GM21515 (cell line): ENCODE results near the gene CDC34.
A peak's percentile ranks its signal among the peaks of the same experiment; 100 is the strongest.

Experiments
- ATAC-seq: cut with Tn5 transposase; IDR thresholded peaks from one replicate; pipeline ENCODE4 v1.9.1; 2021; ENCODE audit not compliant: unreplicated experiment

The CDC34 gene

GRCh38 chr19:518598-519231 lies 12.8 kb upstream of the CDC34 start:
- no peak for ATAC-seq

GRCh38 chr19:519449-519865 lies 12.1 kb upstream of the CDC34 start:
- no peak for ATAC-seq

GRCh38 chr19:522726-523125 lies 8.8 kb upstream of the CDC34 start:
- no peak for ATAC-seq

GRCh38 chr19:524062-524674 lies 7.4 kb upstream of the CDC34 start:
- ATAC-seq = no peak

GRCh38 chr19:525029-525428 lies 6.5 kb upstream of the CDC34 start:
- no peak for ATAC-seq

- no peak for ATAC-seq
These were observed 5.6 kb upstream of the CDC34 start for GRCh38 chr19:525857-526419.

- no peak for ATAC-seq
These were observed 1.2 kb upstream of the CDC34 start for GRCh38 chr19:530134-531008.

- ATAC-seq = peak; percentile 56
These were observed 379 bp upstream of the CDC34 start for GRCh38 chr19:531009-531752.

GRCh38 chr19:532561-533363 lies 1.2 kb downstream of the CDC34 start:
- ATAC-seq = no peak

- no peak for ATAC-seq
These were observed 2.0 kb downstream of the CDC34 start for GRCh38 chr19:533364-534058.

- no peak for ATAC-seq
These were observed 2.5 kb downstream of the CDC34 start for GRCh38 chr19:534088-534487.

- ATAC-seq = no peak
These were observed 3.7 kb downstream of the CDC34 start for GRCh38 chr19:535017-535835.

GRCh38 chr19:536031-536880 lies 4.7 kb downstream of the CDC34 start:
- ATAC-seq = no peak

- no peak for ATAC-seq
These were observed 5.4 kb downstream of the CDC34 start for GRCh38 chr19:536881-537404.

GRCh38 chr19:538641-539428 lies 7.3 kb downstream of the CDC34 start:
- ATAC-seq = no peak

GRCh38 chr19:539429-540030 lies 8.0 kb downstream of the CDC34 start:
- no peak for ATAC-seq
